Liver (tissue), 3 donors: ENCODE results near the gene KCNC2.

Experiments used
- CTCF ChIP-seq: fragments of 150-350 bp; IDR thresholded peaks from 2 replicates; pipeline ENCODE4 v1.5.1; 2017; ENCODE audit warnings: improper control_type of control experiment, low read depth, low read length; ENCODE audit not compliant: missing input control
- EGR1 ChIP-seq, 2 donors: IDR thresholded peaks; 2 replicates each; pipeline ENCODE4 v1.6.1; 2016 to 2018; ENCODE audit warnings: antibody characterized with exemption in 2 of 2, low read depth in 2 of 2
- GABPA ChIP-seq, 2 donors: IDR thresholded peaks in 1 of 2; conservative IDR thresholded peaks in 1 of 2; 2 replicates each; pipeline ENCODE4 v1.6.1; 2016; ENCODE audit warnings: antibody characterized with exemption in 2 of 2, mild to moderate bottlenecking in 1 of 2, moderate library complexity in 1 of 2
- MAX ChIP-seq: IDR thresholded peaks from 2 replicates; pipeline ENCODE4 v1.6.1; 2016; ENCODE audit warnings: antibody characterized with exemption
- TAF1 ChIP-seq: conservative IDR thresholded peaks from 2 replicates; pipeline ENCODE4 v1.6.1; 2016; ENCODE audit warnings: antibody characterized with exemption, mild to moderate bottlenecking
- YY1 ChIP-seq: IDR thresholded peaks from 2 replicates; pipeline ENCODE4 v1.6.1; 2016; ENCODE audit warnings: antibody characterized with exemption, mild to moderate bottlenecking
- donor health status: healthy.
- donor health status: healthy.

GRCh38 chr12:75259143-75259542 is 49.5 kb upstream of the KCNC2 start:
- no peak for TF ChIP-seq CTCF
- no peak for TF ChIP-seq GABPA (IDR thresholded peaks at IDR 0.05 in 1 of 2, conservative IDR thresholded peaks at IDR 0.05 in 1 of 2)
- no peak for TF ChIP-seq YY1
- no peak for TF ChIP-seq TAF1
- no peak for TF ChIP-seq MAX
- no peak for TF ChIP-seq EGR1 (IDR thresholded peaks at IDR 0.05; ENCODE audit: low read depth in 2 of 2)
